NB4 (cell line): ENCODE measurements around the gene NUP210.

ENCODE experiments used
- DNase-seq: peaks from one replicate; pipeline ENCODE4 v3.0.0; 2010; ENCODE audit warnings: low read depth
- H3K4me3 ChIP-seq: one replicate; pipeline ENCODE4 v1.5.1; 2011; ENCODE audit warnings: mild to moderate bottlenecking, low read depth, low read length, moderate library complexity
- MYC ChIP-seq: IDR thresholded peaks from 2 replicates; pipeline ENCODE4 v1.6.1; 2011; ENCODE audit warnings: low read depth, low read length
- POLR2A ChIP-seq: IDR thresholded peaks from 2 replicates; pipeline ENCODE4 v1.6.1; 2011; ENCODE audit warnings: mild to moderate bottlenecking; ENCODE audit not compliant: insufficient read length; ENCODE audit errors: extremely low read depth
- TF ChIP-seq, protein P1 (sequence below): IDR thresholded peaks from one replicate; pipeline ENCODE4 v1.5.1; 2012; ENCODE audit warnings: low read depth, low read length
- TF ChIP-seq, protein P2 (sequence below): IDR thresholded peaks from 2 replicates; pipeline ENCODE4 v1.6.1; 2011; ENCODE audit warnings: low read depth, low read length

Gene NUP210

DNA sequence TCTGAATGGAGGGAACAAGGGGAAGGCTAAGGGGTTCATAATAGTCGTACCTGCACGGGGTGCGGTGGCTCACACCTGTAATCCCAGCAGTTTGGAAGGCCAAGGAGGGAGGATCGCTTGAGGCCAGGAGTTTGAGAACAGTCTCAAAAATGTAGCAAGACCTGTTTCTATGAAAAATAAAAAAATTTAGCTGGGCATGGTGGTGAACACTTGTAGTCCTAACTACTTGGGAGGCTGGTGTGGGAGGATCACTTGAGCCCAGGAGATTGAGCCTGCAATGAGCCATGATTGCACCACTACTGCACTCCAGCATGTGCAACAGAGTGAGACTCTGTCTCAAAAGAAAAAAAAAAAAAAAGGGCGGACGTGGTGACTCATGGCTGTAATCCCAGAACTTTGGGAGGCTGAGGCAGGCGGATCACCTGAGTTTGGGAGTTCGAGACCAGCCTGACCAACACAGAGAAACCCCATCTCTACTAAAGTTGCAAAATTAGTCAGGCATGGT is 42.1 kb upstream of the NUP210 start:
- TF ChIP-seq POLR2A (no peak), MYC (no peak)
- TF ChIP-seq, protein P1, sequence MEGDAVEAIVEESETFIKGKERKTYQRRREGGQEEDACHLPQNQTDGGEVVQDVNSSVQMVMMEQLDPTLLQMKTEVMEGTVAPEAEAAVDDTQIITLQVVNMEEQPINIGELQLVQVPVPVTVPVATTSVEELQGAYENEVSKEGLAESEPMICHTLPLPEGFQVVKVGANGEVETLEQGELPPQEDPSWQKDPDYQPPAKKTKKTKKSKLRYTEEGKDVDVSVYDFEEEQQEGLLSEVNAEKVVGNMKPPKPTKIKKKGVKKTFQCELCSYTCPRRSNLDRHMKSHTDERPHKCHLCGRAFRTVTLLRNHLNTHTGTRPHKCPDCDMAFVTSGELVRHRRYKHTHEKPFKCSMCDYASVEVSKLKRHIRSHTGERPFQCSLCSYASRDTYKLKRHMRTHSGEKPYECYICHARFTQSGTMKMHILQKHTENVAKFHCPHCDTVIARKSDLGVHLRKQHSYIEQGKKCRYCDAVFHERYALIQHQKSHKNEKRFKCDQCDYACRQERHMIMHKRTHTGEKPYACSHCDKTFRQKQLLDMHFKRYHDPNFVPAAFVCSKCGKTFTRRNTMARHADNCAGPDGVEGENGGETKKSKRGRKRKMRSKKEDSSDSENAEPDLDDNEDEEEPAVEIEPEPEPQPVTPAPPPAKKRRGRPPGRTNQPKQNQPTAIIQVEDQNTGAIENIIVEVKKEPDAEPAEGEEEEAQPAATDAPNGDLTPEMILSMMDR, result no peak
- TF ChIP-seq, protein P2, sequence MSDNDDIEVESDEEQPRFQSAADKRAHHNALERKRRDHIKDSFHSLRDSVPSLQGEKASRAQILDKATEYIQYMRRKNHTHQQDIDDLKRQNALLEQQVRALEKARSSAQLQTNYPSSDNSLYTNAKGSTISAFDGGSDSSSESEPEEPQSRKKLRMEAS, result no peak
- no peak overlapping the region for H3K4me3 ChIP-seq
- DNase-seq, result peak; percentile 33

DNA sequence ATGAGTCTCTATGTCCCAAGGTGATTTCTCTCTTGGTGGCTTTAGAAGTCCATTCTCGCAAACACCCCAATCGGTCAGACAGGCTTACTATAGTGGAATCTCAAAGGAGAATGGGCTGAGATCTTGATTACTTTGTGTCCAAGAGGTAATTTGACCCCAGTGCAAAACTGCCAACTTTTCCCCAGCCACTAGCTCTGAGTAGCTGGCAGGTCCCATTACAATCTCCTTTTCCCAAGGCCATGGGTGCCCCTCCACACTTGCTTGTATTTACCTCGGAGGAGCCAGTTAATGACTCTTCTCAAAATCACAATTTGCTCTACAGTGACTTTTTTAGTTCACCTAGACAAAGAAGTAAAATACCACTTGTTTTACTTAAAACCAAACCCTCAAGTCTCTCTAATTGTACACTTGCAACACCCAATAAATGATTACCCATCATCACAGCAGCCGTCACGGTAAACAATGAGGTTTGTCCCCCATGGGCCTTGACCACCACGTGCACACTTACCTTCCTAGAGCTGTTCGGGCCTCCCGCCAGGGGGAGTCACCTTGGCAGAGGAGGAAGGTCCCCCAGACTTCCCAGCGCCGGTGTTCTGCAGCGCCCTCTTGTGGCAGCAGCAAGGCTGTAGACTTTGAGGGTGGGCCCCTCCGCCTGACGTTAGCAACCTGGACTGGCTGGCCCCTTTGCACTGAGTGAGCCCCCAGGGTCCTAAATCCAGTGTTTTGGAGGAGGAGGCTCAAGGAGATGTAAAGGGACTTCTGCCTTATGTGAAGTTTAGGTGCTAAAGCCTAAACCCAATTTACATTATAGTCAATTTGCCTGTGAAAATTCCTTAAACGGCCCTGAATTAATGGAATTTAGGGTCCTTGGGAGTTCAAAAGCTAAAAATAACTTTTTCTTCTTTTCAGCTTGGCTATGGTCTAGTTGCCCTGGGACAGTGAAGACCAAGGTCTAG is 41.3 kb upstream of the NUP210 start:
- no peak for TF ChIP-seq POLR2A
- TF ChIP-seq MYC, result no peak
- TF ChIP-seq, protein P1, result peak; percentile 66
- TF ChIP-seq, protein P2, result 0 out of 2 replicates have a peak, but pooled peaks have one; percentile 26
- DNase-seq, result peak; percentile 73
- H3K4me3 ChIP-seq, result no peak overlapping the region

DNA sequence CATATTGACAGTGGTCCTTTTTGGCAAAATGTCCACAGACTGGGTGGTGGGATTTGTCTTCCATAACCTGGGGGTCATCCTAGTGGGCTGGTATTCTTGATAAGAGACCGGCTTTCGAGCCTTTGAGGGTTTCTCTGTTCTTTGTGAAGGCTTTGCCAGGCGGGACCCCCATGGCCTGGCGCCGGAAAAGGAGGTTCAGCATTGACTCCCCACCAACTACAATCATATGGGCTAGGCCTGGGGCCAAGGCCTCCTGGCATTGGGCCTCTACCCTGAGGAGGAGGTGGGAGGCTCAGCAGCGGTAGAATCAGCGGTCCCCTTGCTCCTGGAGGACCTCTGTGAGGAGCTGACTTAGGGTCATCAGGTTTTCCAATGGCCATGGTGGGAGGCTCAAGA is 40.2 kb upstream of the NUP210 start:
- no peak overlapping the region for H3K4me3 ChIP-seq
- TF ChIP-seq, protein P1, result no peak
- TF ChIP-seq, protein P2, result no peak
- no peak for TF ChIP-seq POLR2A
- TF ChIP-seq MYC, result no peak
- DNase-seq, result no peak

DNA sequence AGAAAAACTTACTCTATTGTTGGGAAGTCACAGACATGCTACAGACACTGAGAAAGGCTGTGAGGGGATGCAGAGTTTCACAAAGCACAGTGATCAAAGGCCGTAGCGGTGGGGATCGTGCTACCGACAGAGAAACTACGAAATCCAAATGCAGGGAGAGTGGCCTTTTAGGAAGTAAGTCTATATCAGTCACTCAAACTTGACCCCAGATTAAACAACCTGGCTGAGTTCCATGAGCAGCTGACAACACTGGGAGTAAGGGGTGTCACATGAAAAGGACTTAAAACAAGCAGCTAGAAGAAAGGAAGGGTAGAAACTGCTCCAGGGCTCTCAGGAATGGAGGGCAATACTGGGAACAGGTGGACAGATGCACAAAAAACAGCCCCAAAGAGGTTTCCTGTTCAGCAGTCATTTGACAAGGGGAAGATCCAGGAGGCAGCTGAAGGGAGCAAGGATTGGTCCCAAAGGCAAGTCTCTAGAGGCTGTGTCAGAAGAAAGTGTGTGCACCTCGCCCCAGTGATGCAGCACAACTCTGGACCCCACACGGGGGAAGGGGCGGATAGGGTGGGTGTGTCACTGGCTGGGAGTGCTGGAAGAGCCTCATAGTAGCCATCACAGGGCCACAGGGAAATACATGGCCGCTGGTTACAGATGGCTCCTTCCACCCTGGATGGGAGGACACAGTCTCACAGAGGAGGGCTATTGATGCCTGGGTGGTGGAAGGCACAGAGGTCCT is 39.7 kb upstream of the NUP210 start:
- DNase-seq, result no peak
- H3K4me3 ChIP-seq, result no peak overlapping the region
- TF ChIP-seq, protein P1, result no peak
- TF ChIP-seq POLR2A, result no peak
- TF ChIP-seq, protein P2, result no peak
- TF ChIP-seq MYC, result no peak

DNA sequence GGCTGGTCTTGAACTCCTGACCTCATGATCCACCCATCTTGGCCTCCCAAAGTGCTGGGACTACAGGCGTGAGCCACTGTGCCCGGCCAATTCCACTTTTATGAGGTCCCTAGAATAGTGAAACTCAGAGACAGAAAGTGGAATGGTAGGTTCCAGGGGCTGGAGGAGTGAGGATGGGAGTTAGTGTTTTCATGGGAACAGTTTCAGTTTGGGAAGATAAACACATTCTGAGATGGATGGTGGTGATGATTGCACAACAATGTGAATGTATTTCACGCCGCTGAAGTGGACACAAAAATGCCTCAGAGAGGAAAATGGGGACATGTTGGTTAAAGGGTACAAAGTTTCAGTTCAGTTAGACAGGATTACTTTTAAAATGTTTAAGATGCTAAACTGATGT is 37.5 kb upstream of the NUP210 start:
- TF ChIP-seq, protein P1, result no peak
- TF ChIP-seq, protein P2, result no peak
- TF ChIP-seq MYC (no peak), POLR2A (no peak)
- no peak for DNase-seq
- H3K4me3 ChIP-seq, result no peak overlapping the region
